ENCODE measurements around the gene MSS51. TPM values are rescaled to one million over a fixed set of nuclear protein-coding genes. Genes with fewer than 3 reads are reported as not detected.

The MSS51 gene
- total RNA-seq (ENCODE audit: unreplicated experiment) = 2.0 TPM
- long read RNA-seq = 0 reads

DNA sequence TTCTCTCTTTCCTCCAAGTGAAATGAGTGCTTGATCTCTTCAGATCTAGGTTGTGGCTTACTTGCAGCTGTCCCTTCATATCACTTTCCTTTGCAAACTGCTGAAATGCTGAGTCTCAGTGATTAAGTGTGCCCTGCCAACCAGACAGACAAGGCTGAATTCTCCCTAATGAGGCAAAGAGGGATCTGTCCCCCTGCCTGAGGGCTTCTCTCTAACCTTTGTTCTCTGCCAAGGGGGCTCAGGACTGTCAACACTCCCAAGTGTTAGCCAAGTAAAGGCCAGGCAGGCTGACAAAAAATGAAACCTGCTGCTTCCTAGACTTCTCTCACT, at the start of gene MSS51:
Gene MSS51, minus strand, starts transcription at position 24 of the 330 bp plus-strand sequence. CDS start 5,277 bp downstream, outside the sequence.
- DNase-seq (ENCODE audit: low spot score) = no peak
- no peak for TF ChIP-seq CTCF (IDR thresholded peaks at IDR 0.05; ENCODE audit: unreplicated experiment)
- Mint-ChIP-seq H3K36me3 (ENCODE audit: low read depth, unreplicated experiment) (no peaks in the 10 kb centered on the region), H3K27ac (ENCODE audit: unreplicated experiment) (no peak within 1 kb of the TSS), H3K9me3 (ENCODE audit: unreplicated experiment) (no peaks in the 10 kb centered on the region), H3K27me3 (ENCODE audit: unreplicated experiment) (no peaks in the 10 kb centered on the region), H3K4me3 (ENCODE audit: unreplicated experiment) (peak within 1 kb of the TSS; percentile 10), H3K4me1 (ENCODE audit: unreplicated experiment) (peaks cover 4% of the 10 kb centered on the region)

DNA sequence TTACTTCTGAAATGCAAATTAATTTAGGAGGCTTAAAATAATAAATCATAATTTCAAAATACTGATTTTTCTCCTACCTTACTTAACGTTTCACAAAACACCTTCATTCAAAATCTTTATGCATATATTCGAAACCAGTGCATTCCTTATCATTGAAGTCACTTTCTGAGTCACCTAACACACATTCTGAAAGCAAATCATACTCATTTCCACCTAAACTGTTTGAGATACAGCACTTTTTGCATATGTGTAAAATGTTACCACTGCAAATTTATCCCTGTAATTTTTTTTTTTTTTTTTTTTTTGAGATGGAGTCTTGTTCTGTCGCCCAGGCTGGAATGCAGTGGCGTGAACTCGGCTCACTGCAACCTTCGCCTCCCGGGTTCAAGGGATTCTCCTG, 46.8 kb upstream of the MSS51 start:
- no peak overlapping the region for H3K4me3 Mint-ChIP-seq (ENCODE audit: unreplicated experiment)
- no peaks in the 10 kb centered on the region for H3K27me3 Mint-ChIP-seq (ENCODE audit: unreplicated experiment)
- H3K27ac Mint-ChIP-seq (ENCODE audit: unreplicated experiment) = no peak overlapping the region
- no peak for DNase-seq (ENCODE audit: low spot score)
- no peak for TF ChIP-seq CTCF (IDR thresholded peaks at IDR 0.05; ENCODE audit: unreplicated experiment)
- no peaks in the 10 kb centered on the region for H3K9me3 Mint-ChIP-seq (ENCODE audit: unreplicated experiment)
- H3K4me1 Mint-ChIP-seq (ENCODE audit: unreplicated experiment) = no peaks in the 10 kb centered on the region
- peaks cover 4% of the 10 kb centered on the region for H3K36me3 Mint-ChIP-seq (ENCODE audit: low read depth, unreplicated experiment)

- no peak for DNase-seq (ENCODE audit: low spot score)
- Mint-ChIP-seq H3K36me3 (ENCODE audit: low read depth, unreplicated experiment) (peaks cover 8% of the 10 kb centered on the region), H3K4me3 (ENCODE audit: unreplicated experiment) (no peak overlapping the region), H3K9me3 (ENCODE audit: unreplicated experiment) (no peaks in the 10 kb centered on the region), H3K4me1 (ENCODE audit: unreplicated experiment) (no peaks in the 10 kb centered on the region), H3K27me3 (ENCODE audit: unreplicated experiment) (no peaks in the 10 kb centered on the region), H3K27ac (ENCODE audit: unreplicated experiment) (no peak overlapping the region)
- no peak for TF ChIP-seq CTCF (IDR thresholded peaks at IDR 0.05; ENCODE audit: unreplicated experiment)
These were observed 45.3 kb upstream of the MSS51 start for GRCh38 chr10:73478636-73479035.

GRCh38 chr10:73471226-73471625, 37.9 kb upstream of the MSS51 start:
- Mint-ChIP-seq H3K4me1 (ENCODE audit: unreplicated experiment) (no peaks in the 10 kb centered on the region), H3K36me3 (ENCODE audit: low read depth, unreplicated experiment) (peaks cover 8% of the 10 kb centered on the region), H3K9me3 (ENCODE audit: unreplicated experiment) (no peaks in the 10 kb centered on the region), H3K4me3 (ENCODE audit: unreplicated experiment) (no peak overlapping the region), H3K27me3 (ENCODE audit: unreplicated experiment) (no peaks in the 10 kb centered on the region), H3K27ac (ENCODE audit: unreplicated experiment) (no peak overlapping the region)
- no peak for TF ChIP-seq CTCF (IDR thresholded peaks at IDR 0.05; ENCODE audit: unreplicated experiment)
- DNase-seq (ENCODE audit: low spot score) = no peak

DNA sequence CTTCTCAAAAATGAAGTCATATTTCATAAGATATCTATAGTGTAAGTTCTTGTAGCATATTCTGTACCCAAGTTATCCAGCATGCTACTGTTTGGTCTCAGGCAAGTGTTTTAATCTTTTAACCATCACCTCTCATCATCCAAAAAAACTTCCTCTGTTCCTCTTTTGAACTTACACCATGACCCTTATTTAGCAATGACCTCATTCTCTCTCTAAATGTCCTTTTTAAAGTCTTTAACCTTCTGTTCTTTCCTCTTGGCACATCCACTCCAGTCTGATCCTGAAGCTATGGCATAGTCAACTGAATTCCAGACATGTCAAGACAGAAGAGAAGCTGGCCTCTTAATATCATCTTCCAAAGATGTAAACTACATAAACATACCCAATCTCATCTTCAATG, 36.2 kb upstream of the MSS51 start:
- peaks cover 4% of the 10 kb centered on the region for H3K4me1 Mint-ChIP-seq (ENCODE audit: unreplicated experiment)
- no peak for DNase-seq (ENCODE audit: low spot score)
- no peak for TF ChIP-seq CTCF (IDR thresholded peaks at IDR 0.05; ENCODE audit: unreplicated experiment)
- H3K9me3 Mint-ChIP-seq (ENCODE audit: unreplicated experiment) = no peaks in the 10 kb centered on the region
- H3K36me3 Mint-ChIP-seq (ENCODE audit: low read depth, unreplicated experiment) = peaks cover 6% of the 10 kb centered on the region
- H3K27me3 Mint-ChIP-seq (ENCODE audit: unreplicated experiment) = no peaks in the 10 kb centered on the region
- H3K4me3 Mint-ChIP-seq (ENCODE audit: unreplicated experiment) = no peak overlapping the region
- no peak overlapping the region for H3K27ac Mint-ChIP-seq (ENCODE audit: unreplicated experiment)

All from endothelial cell (in vitro differentiated cells).